Measurements from ENCODE around the gene SLC25A34. TPM values are rescaled to one million over a fixed set of nuclear protein-coding genes. Genes with fewer than 3 reads are reported as not detected.
A peak's percentile ranks its signal among the peaks of the same experiment; 100 is the strongest.
"Not testable (repeated sequence)": the region's sequence is repeated elsewhere in the genome, so short reads cannot be mapped to it uniquely, and the experiment has no call there.

The SLC25A34 gene
- polyA plus RNA-seq = 2.7 TPM
- long read RNA-seq, donor 1, partial matches to known transcripts = 0 of 1 reads
- long read RNA-seq, donor 1, other reads (novel, unspliced or antisense) = 0 of 1 reads
- long read RNA-seq, donor 2 = 0 reads
- long read RNA-seq, donor 3 = 0 reads
- long read RNA-seq, donor 4 = 0 reads
- long read RNA-seq, donor 5 = 0 reads
- long read RNA-seq, donor 6 = 0 reads
- long read RNA-seq, donor 7 = 0 reads
- long read RNA-seq, donor 8, partial matches to known transcripts = 0 of 1 reads
- long read RNA-seq, donor 8, other reads (novel, unspliced or antisense) = 0 of 1 reads
- long read RNA-seq, donor 9, partial matches to known transcripts = 0 of 1 reads
- long read RNA-seq, donor 9, other reads (novel, unspliced or antisense) = 0 of 1 reads
- long read RNA-seq, donor 10, partial matches to known transcripts = 0 of 2 reads
- long read RNA-seq, donor 10, other reads (novel, unspliced or antisense) = 0 of 2 reads
- long read RNA-seq, donor 11, partial matches to known transcripts = 0 of 2 reads
- long read RNA-seq, donor 11, other reads (novel, unspliced or antisense) = 0 of 2 reads

GRCh38 chr1:15736038-15736891 lies at the start of gene SLC25A34:
Gene SLC25A34 (plus strand): TSS chr1:15736258. CDS start chr1:15736486, 228 bp downstream.
- Histone ChIP-seq H3K27me3 (ENCODE audit: control insufficient read depth, insufficient read depth, low read length) (no peaks in the 10 kb centered on the region), H3K27ac (ENCODE audit: low read length) (peak within 1 kb of the TSS; percentile 81), H3K4me3 (ENCODE audit: low read length) (peak within 1 kb of the TSS; percentile 5), H3K9me3 (ENCODE audit: control insufficient read depth, low read depth, low read length) (peaks cover 3% of the 10 kb centered on the region), H3K4me1 (ENCODE audit: control insufficient read depth, insufficient read depth, low read length) (peaks cover 39% of the 10 kb centered on the region), H3K36me3 (ENCODE audit: control insufficient read depth, insufficient read depth, low read length) (peaks cover 43% of the 10 kb centered on the region)
- WGBS (ENCODE audit: insufficient coverage, low lambda C conversion rate) = no CpG with 5 or more reads among the region's 35 CpGs
- peak; percentile 89 to 94 for DNase-seq

- peaks cover 13% of the 10 kb centered on the region for H3K4me1 ChIP-seq (ENCODE audit: control insufficient read depth, insufficient read depth, low read length)
Measured at GRCh38 chr1:15687446-15687845, 48.6 kb upstream of the SLC25A34 start.

GRCh38 chr1:15690317-15690716 lies 45.7 kb upstream of the SLC25A34 start:
- peaks cover 5% of the 10 kb centered on the region for H3K36me3 ChIP-seq (ENCODE audit: control insufficient read depth, insufficient read depth, low read length)
- no CpG with 5 or more reads among the region's 6 CpGs for WGBS (ENCODE audit: insufficient coverage, low lambda C conversion rate)
- H3K27ac ChIP-seq (ENCODE audit: low read length) = no peak overlapping the region
- H3K27me3 ChIP-seq (ENCODE audit: control insufficient read depth, insufficient read depth, low read length) = no peaks in the 10 kb centered on the region
- H3K4me3 ChIP-seq (ENCODE audit: low read length) = no peak overlapping the region
- H3K9me3 ChIP-seq (ENCODE audit: control insufficient read depth, low read depth, low read length) = no peaks in the 10 kb centered on the region
- peaks cover 6% of the 10 kb centered on the region for H3K4me1 ChIP-seq (ENCODE audit: control insufficient read depth, insufficient read depth, low read length)
- no peak for DNase-seq

More at GRCh38 chr1:15687446-15687845, 48.6 kb upstream of the SLC25A34 start:
- Histone ChIP-seq H3K9me3 (ENCODE audit: control insufficient read depth, low read depth, low read length) (no peaks in the 10 kb centered on the region), H3K27ac (ENCODE audit: low read length) (no peak overlapping the region), H3K36me3 (ENCODE audit: control insufficient read depth, insufficient read depth, low read length) (peaks cover 5% of the 10 kb centered on the region), H3K27me3 (ENCODE audit: control insufficient read depth, insufficient read depth, low read length) (no peaks in the 10 kb centered on the region), H3K4me3 (ENCODE audit: low read length) (no peak overlapping the region)
- WGBS (ENCODE audit: insufficient coverage, low lambda C conversion rate) = no CpG with 5 or more reads among the region's 2 CpGs
- DNase-seq = no peak

- WGBS (ENCODE audit: insufficient coverage, low lambda C conversion rate) = 100% methylated on average over 1 of the region's 11 CpGs
- H3K4me1 ChIP-seq (ENCODE audit: control insufficient read depth, insufficient read depth, low read length) = no peaks in the 10 kb centered on the region
- no peak for DNase-seq
- H3K36me3 ChIP-seq (ENCODE audit: control insufficient read depth, insufficient read depth, low read length) = peaks cover 10% of the 10 kb centered on the region
- H3K27me3 ChIP-seq (ENCODE audit: control insufficient read depth, insufficient read depth, low read length) = no peaks in the 10 kb centered on the region
- H3K9me3 ChIP-seq (ENCODE audit: control insufficient read depth, low read depth, low read length) = no peaks in the 10 kb centered on the region
- no peak overlapping the region for H3K27ac ChIP-seq (ENCODE audit: low read length)
- H3K4me3 ChIP-seq (ENCODE audit: low read length) = no peak overlapping the region
Measured at GRCh38 chr1:15691434-15692032, 44.5 kb upstream of the SLC25A34 start.

- Histone ChIP-seq H3K27me3 (ENCODE audit: control insufficient read depth, insufficient read depth, low read length) (no peaks in the 10 kb centered on the region), H3K27ac (ENCODE audit: low read length) (no peak overlapping the region), H3K36me3 (ENCODE audit: control insufficient read depth, insufficient read depth, low read length) (peaks cover 16% of the 10 kb centered on the region), H3K9me3 (ENCODE audit: control insufficient read depth, low read depth, low read length) (no peaks in the 10 kb centered on the region), H3K4me3 (ENCODE audit: low read length) (no peak overlapping the region), H3K4me1 (ENCODE audit: control insufficient read depth, insufficient read depth, low read length) (no peaks in the 10 kb centered on the region)
- no peak for DNase-seq
- no CpG with 5 or more reads among the region's 5 CpGs for WGBS (ENCODE audit: insufficient coverage, low lambda C conversion rate)
Measured at GRCh38 chr1:15692121-15692682, 43.9 kb upstream of the SLC25A34 start.

GRCh38 chr1:15693371-15693770 lies 42.7 kb upstream of the SLC25A34 start:
- H3K27me3 ChIP-seq (ENCODE audit: control insufficient read depth, insufficient read depth, low read length) = no peaks in the 10 kb centered on the region
- no peak overlapping the region for H3K27ac ChIP-seq (ENCODE audit: low read length)
- no CpG with 5 or more reads among the region's 5 CpGs for WGBS (ENCODE audit: insufficient coverage, low lambda C conversion rate)

GRCh38 chr1:15696956-15697521 lies 39.0 kb upstream of the SLC25A34 start:
- Histone ChIP-seq H3K4me1 (ENCODE audit: control insufficient read depth, insufficient read depth, low read length) (no peaks in the 10 kb centered on the region), H3K36me3 (ENCODE audit: control insufficient read depth, insufficient read depth, low read length) (peaks cover 11% of the 10 kb centered on the region), H3K27me3 (ENCODE audit: control insufficient read depth, insufficient read depth, low read length) (no peaks in the 10 kb centered on the region), H3K4me3 (ENCODE audit: low read length) (no peak overlapping the region), H3K27ac (ENCODE audit: low read length) (no peak overlapping the region), H3K9me3 (ENCODE audit: control insufficient read depth, low read depth, low read length) (no peaks in the 10 kb centered on the region)
- WGBS (ENCODE audit: insufficient coverage, low lambda C conversion rate) = no CpG with 5 or more reads among the region's 10 CpGs
- no peak for DNase-seq

More at GRCh38 chr1:15693371-15693770, 42.7 kb upstream of the SLC25A34 start:
- Histone ChIP-seq H3K4me1 (ENCODE audit: control insufficient read depth, insufficient read depth, low read length) (no peaks in the 10 kb centered on the region), H3K9me3 (ENCODE audit: control insufficient read depth, low read depth, low read length) (no peaks in the 10 kb centered on the region), H3K36me3 (ENCODE audit: control insufficient read depth, insufficient read depth, low read length) (peaks cover 16% of the 10 kb centered on the region), H3K4me3 (ENCODE audit: low read length) (no peak overlapping the region)
- DNase-seq = no peak

- 100% methylated on average over 1 of the region's 2 CpGs for WGBS (ENCODE audit: insufficient coverage, low lambda C conversion rate)
- H3K27ac ChIP-seq (ENCODE audit: low read length) = no peak overlapping the region
Measured at GRCh38 chr1:15698201-15698600, 37.9 kb upstream of the SLC25A34 start.

GRCh38 chr1:15699321-15699720 lies 36.7 kb upstream of the SLC25A34 start:
- DNase-seq; H3K27ac ChIP-seq (ENCODE audit: low read length); H3K9me3 ChIP-seq (ENCODE audit: control insufficient read depth, low read depth, low read length); H3K27me3 ChIP-seq (ENCODE audit: control insufficient read depth, insufficient read depth, low read length); H3K4me3 ChIP-seq (ENCODE audit: low read length): not testable (repeated sequence)
- H3K4me1 ChIP-seq (ENCODE audit: control insufficient read depth, insufficient read depth, low read length) = peaks cover 14% of the 10 kb centered on the region
- peaks cover 11% of the 10 kb centered on the region for H3K36me3 ChIP-seq (ENCODE audit: control insufficient read depth, insufficient read depth, low read length)
- WGBS (ENCODE audit: insufficient coverage, low lambda C conversion rate) = no CpG with 5 or more reads among the region's 4 CpGs

More at GRCh38 chr1:15698201-15698600, 37.9 kb upstream of the SLC25A34 start:
- Histone ChIP-seq H3K9me3 (ENCODE audit: control insufficient read depth, low read depth, low read length) (no peaks in the 10 kb centered on the region), H3K27me3 (ENCODE audit: control insufficient read depth, insufficient read depth, low read length) (no peaks in the 10 kb centered on the region), H3K36me3 (ENCODE audit: control insufficient read depth, insufficient read depth, low read length) (peaks cover 11% of the 10 kb centered on the region), H3K4me1 (ENCODE audit: control insufficient read depth, insufficient read depth, low read length) (peaks cover 5% of the 10 kb centered on the region), H3K4me3 (ENCODE audit: low read length) (no peak overlapping the region)
- DNase-seq = no peak

All from large intestine (tissue), 12 donors.